OCI-LY7 (cell line): Measurements from ENCODE around the gene GSPT2. TPM values are rescaled to one million over a fixed set of nuclear protein-coding genes. Genes with fewer than 3 reads are reported as not detected.
A peak's percentile ranks its signal among the peaks of the same experiment; 100 is the strongest.

ENCODE experiments used
- BruUV-seq: library from RNA; stranded (reverse); fragments of 400-500 nt; replicated peaks from 2 replicates; lab custom pipeline; 2021; lab: Mats Ljungman, UMichigan
- CTCF ChIA-PET: fragments of 300-600 bp; sonication (Branson Sonifier 250); formaldehyde crosslinking; loops from one replicate; lab custom pipeline; 2022; ENCODE audit warnings: antibody characterized with exemption; ENCODE audit not compliant: unreplicated experiment; lab: Charles Lee
- POLR2A ChIA-PET: fragments of 300-600 bp; sonication (Branson Sonifier 250); formaldehyde crosslinking; loops from one replicate; lab custom pipeline; 2022; ENCODE audit warnings: antibody characterized with exemption; lab: Charles Lee
- DNase-seq: peaks from one replicate; pipeline ENCODE4 v3.0.0-alpha.2; 2015; ENCODE audit warnings: low spot score
- H2AFZ ChIP-seq: fragments of 200-600 bp; sonication (generic), shearing (Covaris generic); 2 replicates; pipeline ENCODE4 v1.6.1; 2014; ENCODE audit warnings: mild to moderate bottlenecking, antibody characterized with exemption, low read length, moderate library complexity
- H3K27ac ChIP-seq: fragments of 200-600 bp; sonication (generic); 2 replicates; pipeline ENCODE4 v1.5.1; 2014; ENCODE audit warnings: mixed run types, low read depth, mild to moderate bottlenecking, moderate library complexity, low read length, inconsistent platforms; ENCODE audit not compliant: poor library complexity, severe bottlenecking
- H3K36me3 ChIP-seq: fragments of 200-600 bp; sonication (generic); 2 replicates; pipeline ENCODE4 v1.6.1; 2014; ENCODE audit warnings: mild to moderate bottlenecking, antibody characterized with exemption, low read length, moderate library complexity, mixed read lengths; ENCODE audit not compliant: insufficient read depth
- H3K4me1 ChIP-seq: fragments of 200-600 bp; sonication (generic); 2 replicates; pipeline ENCODE4 v1.5.1; 2014; ENCODE audit warnings: mild to moderate bottlenecking, low read length; ENCODE audit not compliant: insufficient read depth, poor library complexity, severe bottlenecking
- H3K4me2 ChIP-seq: fragments of 200-600 bp; sonication (generic); 2 replicates; pipeline ENCODE4 v1.6.1; 2014; ENCODE audit warnings: mild to moderate bottlenecking, low read length
- H3K4me3 ChIP-seq: fragments of 200-600 bp; sonication (generic); 2 replicates; pipeline ENCODE4 v1.5.1; 2014; ENCODE audit warnings: mild to moderate bottlenecking, low read depth, low read length; ENCODE audit not compliant: poor library complexity, severe bottlenecking
- H3K79me2 ChIP-seq: fragments of 200-600 bp; sonication (generic); 2 replicates; pipeline ENCODE4 v1.6.1; 2016; ENCODE audit warnings: low read depth, mild to moderate bottlenecking, low read length, moderate library complexity, mixed read lengths; ENCODE audit not compliant: insufficient read depth
- H3K9me2 ChIP-seq: fragments of 200-600 bp; sonication (generic); 2 replicates; pipeline ENCODE4 v1.6.1; 2016; ENCODE audit warnings: mild to moderate bottlenecking, low read length, mixed read lengths; ENCODE audit not compliant: insufficient read depth
- H3K9me3 ChIP-seq: fragments of 200-600 bp; sonication (generic); 2 replicates; pipeline ENCODE4 v1.6.1; 2014; ENCODE audit warnings: mild to moderate bottlenecking, mixed run types, low read length, mixed read lengths
- H4K20me1 ChIP-seq: fragments of 200-600 bp; sonication (generic); 2 replicates; pipeline ENCODE4 v1.6.1; 2014; ENCODE audit warnings: mild to moderate bottlenecking, antibody characterized with exemption, low read length, moderate library complexity, mixed read lengths; ENCODE audit not compliant: insufficient read depth
- CTCF ChIP-seq: fragments of 200-600 bp; sonication (generic); conservative IDR thresholded peaks from 2 replicates; pipeline ENCODE4 v1.5.1; 2014; ENCODE audit warnings: mild to moderate bottlenecking, antibody characterized with exemption, low read length, moderate library complexity, mixed read lengths
- EZH2phosphoT487 ChIP-seq: fragments of 200-600 bp; sonication (generic); IDR thresholded peaks from 2 replicates; pipeline ENCODE4 v1.6.1; 2018; ENCODE audit warnings: low read depth, borderline replicate concordance, mild to moderate bottlenecking, mixed run types, antibody characterized with exemption, low read length, moderate library complexity, mixed read lengths
- intact Hi-C: fragments of 100-400 bp; cut with micrococcal nuclease; formaldehyde crosslinking; loops from one replicate; pipeline ENCODE4 v1.10.0; 2022; ENCODE audit not compliant: unreplicated experiment
- total RNA-seq, 2 experiments: library from RNA; depleted of rRNA in 1 of 2; stranded (reverse); fragments of >200 nt in 1 of 2; shearing (Covaris generic) in 1 of 2; gene quantifications; 2 replicates each; pipeline ENCODE4 v1.2.3, GENCODE V29; 2014 to 2022

Gene GSPT2
- total RNA-seq, 2 experiments from 2014 or later: 6.8 to 10.1 TPM

DNA sequence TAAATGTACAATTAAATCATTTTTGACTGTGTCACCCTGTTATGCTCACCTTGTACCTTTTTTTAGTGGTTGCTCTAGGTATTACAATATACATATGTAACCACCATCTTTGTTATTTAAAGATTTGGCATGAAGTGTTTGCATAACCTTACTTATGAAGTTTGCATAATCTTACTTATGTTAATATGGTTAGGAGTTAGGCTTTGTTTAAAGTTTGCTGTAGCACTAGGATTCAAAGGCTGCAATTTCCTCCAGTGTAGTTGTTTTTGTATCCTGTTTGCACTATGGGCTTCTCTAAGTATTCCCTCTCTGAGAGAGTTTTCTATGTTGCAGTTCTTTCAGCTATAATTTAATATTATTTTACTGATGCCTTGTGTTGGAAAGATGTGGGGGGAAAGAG is 15.0 kb upstream of the GSPT2 start:
- no peak overlapping the region for H3K27ac ChIP-seq

DNA sequence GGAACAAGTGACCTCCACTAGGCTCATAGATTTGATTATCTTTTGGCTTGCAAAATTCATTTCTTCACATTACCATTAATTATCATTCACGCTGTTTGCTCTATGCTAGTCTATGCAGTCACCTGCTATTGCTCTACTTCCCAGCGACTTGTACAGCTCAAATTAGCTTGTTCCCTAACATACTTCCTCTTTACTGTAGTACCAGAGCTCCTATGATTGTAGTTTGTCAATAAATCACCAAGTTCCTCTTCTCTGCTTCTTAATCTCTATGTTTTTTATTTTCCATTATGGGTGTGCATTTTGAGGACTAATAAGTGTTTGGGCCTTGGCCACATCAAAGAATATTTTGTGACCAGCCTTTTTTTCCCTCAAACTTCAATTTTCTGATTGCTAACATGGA is 6.2 kb upstream of the GSPT2 start:
- Histone ChIP-seq H3K4me3 (no peak overlapping the region), H3K4me1 (no peaks in the 10 kb centered on the region), H3K9me3 (no peaks in the 10 kb centered on the region), H3K27ac (no peak overlapping the region), H2AFZ (no peak overlapping the region), H4K20me1 (no peaks in the 10 kb centered on the region), H3K36me3 (no peaks in the 10 kb centered on the region), H3K4me2 (no peak overlapping the region), H3K79me2 (no peaks in the 10 kb centered on the region), H3K9me2 (no peaks in the 10 kb centered on the region)
- POLR2A ChIA-PET: no interaction called here
- intact Hi-C loops: no loop called here
- DNase-seq: no peak
- no TSS peak for BruUV-seq
- TF ChIP-seq EZH2phosphoT487 (no peak), CTCF (no peak)
- CTCF ChIA-PET: no interaction called here

More for the DNA sequence above, 15.0 kb upstream of the GSPT2 start:
- Histone ChIP-seq H3K4me2 (no peak overlapping the region), H4K20me1 (no peaks in the 10 kb centered on the region), H3K9me3 (no peaks in the 10 kb centered on the region), H3K4me1 (no peaks in the 10 kb centered on the region), H2AFZ (no peak overlapping the region), H3K9me2 (no peaks in the 10 kb centered on the region), H3K36me3 (no peaks in the 10 kb centered on the region), H3K79me2 (no peaks in the 10 kb centered on the region), H3K4me3 (no peak overlapping the region)
- CTCF ChIA-PET: no interaction called here
- TF ChIP-seq EZH2phosphoT487 (no peak), CTCF (no peak)
- BruUV-seq: no TSS peak
- POLR2A ChIA-PET: no interaction called here
- intact Hi-C loops: no loop called here
- no peak for DNase-seq

DNA sequence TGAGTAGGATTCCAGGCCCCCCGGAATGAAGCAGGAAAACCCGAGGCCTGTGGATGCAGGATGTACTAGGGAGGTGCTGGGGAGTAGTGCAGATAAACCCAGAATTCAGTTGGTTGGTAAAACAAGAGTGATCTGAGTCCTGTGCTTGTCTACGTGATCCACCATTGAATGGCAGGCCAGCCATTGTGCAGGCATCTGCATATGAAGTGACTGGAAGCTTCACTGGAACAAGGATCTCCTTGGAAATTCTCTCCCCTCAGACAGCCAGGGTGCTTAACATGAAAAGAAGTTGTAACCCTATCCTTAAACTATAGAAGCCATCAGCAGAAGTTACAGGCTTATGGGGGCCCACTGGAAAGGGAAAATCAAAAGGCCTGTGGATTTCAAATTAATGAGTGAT is 656 bp upstream of the GSPT2 start:
- POLR2A ChIA-PET: no interaction called here
- Histone ChIP-seq H3K79me2 (peaks cover 17% of the 10 kb centered on the region; the same call in 1 of the 2 replicates), H3K9me2 (no peaks in the 10 kb centered on the region), H3K27ac (peak overlapping the region; percentile 69), H3K36me3 (peaks cover 4% of the 10 kb centered on the region; the same call in 1 of the 2 replicates), H3K4me2 (peak overlapping the region; percentile 74), H3K4me1 (peaks cover 23% of the 10 kb centered on the region), H3K4me3 (peak overlapping the region; percentile 88), H2AFZ (peak overlapping the region; percentile 90), H3K9me3 (no peaks in the 10 kb centered on the region), H4K20me1 (no peaks in the 10 kb centered on the region; the same call in 1 of the 2 replicates)
- no peak for TF ChIP-seq EZH2phosphoT487
- no peak for TF ChIP-seq CTCF
- DNase-seq: no peak
- intact Hi-C loops: loop anchor here (2.0 kb wide), 1 partner anchor 60 kb away; no protein-coding TSS in a partner anchor
- no TSS peak for BruUV-seq
- CTCF ChIA-PET: no interaction called here
